PC-9 (cell line): ENCODE measurements around the gene PRUNE2.

Source experiments
- EZH2 ChIP-seq: fragments of 200-600 bp; sonication (generic); IDR thresholded peaks from 2 replicates; pipeline ENCODE4 v1.8.0; 2017; ENCODE audit warnings: antibody characterized with exemption, low read depth
- TF ChIP-seq, protein P1 (sequence below): fragments of 200-600 bp; sonication (generic); conservative IDR thresholded peaks from 2 replicates; pipeline ENCODE4 v1.6.1; 2017; ENCODE audit warnings: mixed run types, antibody characterized with exemption, mild to moderate bottlenecking, moderate library complexity

DNA sequence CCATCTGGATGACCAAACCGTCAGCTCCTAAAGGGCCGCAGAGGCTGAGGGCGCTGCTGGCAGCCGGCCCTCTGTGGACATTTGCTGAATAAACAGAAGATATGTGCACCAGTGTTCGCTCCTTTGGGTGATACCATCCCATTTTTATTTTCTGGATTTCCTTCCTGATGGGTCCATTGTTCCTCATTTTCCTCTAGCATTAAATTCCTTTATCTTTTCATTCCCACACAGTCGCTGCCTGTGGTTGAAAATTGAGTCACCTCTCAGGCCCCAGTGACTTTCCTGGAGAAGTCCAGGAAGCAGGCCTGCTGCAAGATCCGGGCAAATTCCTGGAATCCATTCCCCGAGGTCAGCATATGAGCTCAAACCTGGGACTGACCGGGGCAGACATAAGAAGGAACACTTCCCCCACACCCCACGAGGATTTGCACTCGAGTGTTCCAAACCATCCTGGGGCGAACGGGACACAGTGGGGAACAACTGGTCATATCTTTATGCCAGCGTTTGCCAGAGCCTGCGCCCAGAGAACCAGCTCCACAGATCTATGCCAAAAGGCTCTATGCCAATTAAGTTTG lies 228.3 kb downstream of the PRUNE2 start:
- TF ChIP-seq EZH2 = no peak
- TF ChIP-seq, protein P1, sequence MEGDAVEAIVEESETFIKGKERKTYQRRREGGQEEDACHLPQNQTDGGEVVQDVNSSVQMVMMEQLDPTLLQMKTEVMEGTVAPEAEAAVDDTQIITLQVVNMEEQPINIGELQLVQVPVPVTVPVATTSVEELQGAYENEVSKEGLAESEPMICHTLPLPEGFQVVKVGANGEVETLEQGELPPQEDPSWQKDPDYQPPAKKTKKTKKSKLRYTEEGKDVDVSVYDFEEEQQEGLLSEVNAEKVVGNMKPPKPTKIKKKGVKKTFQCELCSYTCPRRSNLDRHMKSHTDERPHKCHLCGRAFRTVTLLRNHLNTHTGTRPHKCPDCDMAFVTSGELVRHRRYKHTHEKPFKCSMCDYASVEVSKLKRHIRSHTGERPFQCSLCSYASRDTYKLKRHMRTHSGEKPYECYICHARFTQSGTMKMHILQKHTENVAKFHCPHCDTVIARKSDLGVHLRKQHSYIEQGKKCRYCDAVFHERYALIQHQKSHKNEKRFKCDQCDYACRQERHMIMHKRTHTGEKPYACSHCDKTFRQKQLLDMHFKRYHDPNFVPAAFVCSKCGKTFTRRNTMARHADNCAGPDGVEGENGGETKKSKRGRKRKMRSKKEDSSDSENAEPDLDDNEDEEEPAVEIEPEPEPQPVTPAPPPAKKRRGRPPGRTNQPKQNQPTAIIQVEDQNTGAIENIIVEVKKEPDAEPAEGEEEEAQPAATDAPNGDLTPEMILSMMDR = no peak
